ENCODE data around the gene SLC26A11.
A peak's percentile ranks its signal among the peaks of the same experiment; 100 is the strongest.

GRCh38 chr17:80263253-80264204, 43.3 kb downstream of the SLC26A11 start:
- TF ChIP-seq RBM39 (IDR thresholded peaks at IDR 0.05; ENCODE audit: low read depth, low read length, poor library complexity, severe bottlenecking) = peak; percentile 54
- TF ChIP-seq BCL6 (CRISPR knock-in tag; IDR thresholded peaks at IDR 0.05) = peak; percentile 93
- TF ChIP-seq ZNF253 (CRISPR knock-in tag; IDR thresholded peaks at IDR 0.05; ENCODE audit: borderline replicate concordance) = no peak
- TF ChIP-seq REST (IDR thresholded peaks at IDR 0.05; ENCODE audit: borderline replicate concordance in 1 of 2, low read depth in 1 of 2, low read length in 2 of 2) = peak in 1 of 2 experiments; percentile 49; a peak in 1 of 4 replicates
- TF ChIP-seq GTF2F1 (IDR thresholded peaks at IDR 0.05; ENCODE audit: low read length) = peak; percentile 98

All from HepG2 (cell line).